Measurements from ENCODE around the gene SSR2.

The SSR2 gene

DNA sequence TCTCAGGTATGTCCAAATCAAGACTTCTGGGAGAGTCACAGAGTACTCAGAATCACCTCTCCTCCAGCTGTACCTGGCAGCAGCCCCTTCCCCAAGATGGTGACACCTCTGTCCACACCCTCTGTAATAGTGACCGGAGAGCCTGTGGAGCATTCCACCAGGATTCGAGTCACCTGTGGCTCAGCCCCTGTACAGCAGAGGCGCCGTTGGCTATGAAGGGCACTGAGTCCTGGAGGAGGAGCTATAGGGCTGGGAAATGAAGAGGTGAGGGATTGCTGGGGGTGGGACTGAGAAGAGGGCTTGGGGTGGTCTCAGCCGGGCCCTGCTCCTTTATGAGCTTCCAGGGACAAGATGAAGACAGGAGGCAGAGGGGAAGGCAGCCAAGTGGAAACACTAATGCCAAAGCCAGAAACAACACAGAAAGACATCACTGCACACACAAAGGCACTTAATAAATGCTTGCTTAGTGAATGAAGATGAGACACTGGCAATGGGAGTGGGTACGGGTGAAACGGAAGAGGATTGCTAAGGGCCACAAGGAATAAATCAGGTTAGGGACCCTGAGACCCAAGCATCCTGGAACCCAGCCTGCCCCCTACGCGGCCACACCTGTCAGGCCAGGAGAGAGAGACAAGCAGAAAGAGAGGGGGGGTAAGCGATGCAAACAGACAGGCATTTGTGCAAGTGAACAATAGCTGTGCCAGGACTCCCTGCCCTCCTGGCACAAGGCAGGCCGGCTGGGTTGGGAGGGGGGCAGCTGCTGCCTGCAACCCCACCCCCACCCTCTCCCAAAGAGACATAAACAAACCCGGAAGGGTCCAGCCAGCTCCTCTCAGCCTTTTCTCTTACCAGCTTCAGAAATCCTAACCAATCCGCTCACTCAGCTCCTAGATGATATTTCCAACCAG, 46.3 kb downstream of the SSR2 start:
- no peak for DNase-seq (ENCODE audit: low read depth)

DNA sequence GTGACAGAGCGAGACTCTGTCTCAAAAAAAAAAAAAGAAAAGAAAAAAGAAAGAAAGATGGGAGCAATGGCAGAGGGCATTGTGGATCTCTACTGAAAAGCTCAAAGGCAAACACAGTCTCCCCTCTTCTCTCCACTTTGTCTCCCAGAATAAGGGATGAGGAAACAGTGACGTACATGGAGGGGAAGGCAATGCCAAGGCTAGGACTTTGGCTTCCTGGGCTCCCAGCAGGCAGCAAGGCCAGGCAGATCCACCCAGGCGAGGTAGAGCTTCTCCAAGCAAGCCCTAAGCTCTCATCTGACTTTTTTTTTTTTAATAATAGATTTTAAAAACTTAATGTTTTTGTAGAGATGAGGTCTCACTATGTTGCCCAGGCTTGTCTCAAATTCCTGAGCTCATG, 47.0 kb downstream of the SSR2 start:
- DNase-seq (ENCODE audit: low read depth), result no peak

DNA sequence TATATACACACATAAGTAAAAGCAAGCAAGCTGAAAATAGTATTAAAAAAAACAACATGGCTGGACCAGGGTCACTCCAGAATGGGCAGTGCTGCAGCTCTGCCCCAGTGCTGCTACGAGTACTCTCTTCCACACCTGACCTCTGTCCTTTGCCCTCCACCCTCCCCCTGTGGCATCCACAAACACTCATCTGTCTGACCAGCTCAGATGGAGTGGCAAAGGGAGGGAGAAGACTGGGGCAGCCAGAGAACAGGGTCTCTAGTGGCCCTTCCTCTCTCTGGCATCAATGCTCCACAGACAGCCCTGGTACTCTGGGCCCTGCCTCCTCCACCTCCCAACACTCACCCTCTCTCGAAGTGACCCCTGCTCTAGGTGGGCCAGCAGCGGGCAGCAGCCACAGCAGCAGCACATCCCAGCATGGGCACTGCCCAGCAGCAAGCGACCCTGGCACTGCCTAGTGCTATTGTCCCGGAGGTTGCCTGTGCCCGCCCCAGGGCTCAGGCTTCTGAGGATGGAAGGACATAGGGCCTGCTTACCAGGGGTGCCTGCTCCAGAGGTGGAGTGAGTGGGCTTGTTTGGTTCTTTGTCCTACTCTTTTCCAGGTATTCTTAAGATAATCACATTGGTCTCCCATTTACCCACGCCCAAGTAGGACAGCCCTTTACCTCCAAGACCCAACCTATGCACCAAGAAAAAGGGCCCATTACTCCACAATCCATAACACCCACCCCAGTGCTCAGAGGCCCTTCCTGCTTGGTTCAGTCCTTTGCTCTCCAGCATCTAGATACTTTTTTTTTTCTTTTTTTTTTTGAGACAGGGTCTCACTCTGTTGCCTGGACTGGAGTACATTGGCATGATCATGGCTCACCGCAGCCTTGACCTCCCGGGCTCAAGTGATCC, 48.6 kb downstream of the SSR2 start:
- DNase-seq (ENCODE audit: low read depth), result no peak

DNA sequence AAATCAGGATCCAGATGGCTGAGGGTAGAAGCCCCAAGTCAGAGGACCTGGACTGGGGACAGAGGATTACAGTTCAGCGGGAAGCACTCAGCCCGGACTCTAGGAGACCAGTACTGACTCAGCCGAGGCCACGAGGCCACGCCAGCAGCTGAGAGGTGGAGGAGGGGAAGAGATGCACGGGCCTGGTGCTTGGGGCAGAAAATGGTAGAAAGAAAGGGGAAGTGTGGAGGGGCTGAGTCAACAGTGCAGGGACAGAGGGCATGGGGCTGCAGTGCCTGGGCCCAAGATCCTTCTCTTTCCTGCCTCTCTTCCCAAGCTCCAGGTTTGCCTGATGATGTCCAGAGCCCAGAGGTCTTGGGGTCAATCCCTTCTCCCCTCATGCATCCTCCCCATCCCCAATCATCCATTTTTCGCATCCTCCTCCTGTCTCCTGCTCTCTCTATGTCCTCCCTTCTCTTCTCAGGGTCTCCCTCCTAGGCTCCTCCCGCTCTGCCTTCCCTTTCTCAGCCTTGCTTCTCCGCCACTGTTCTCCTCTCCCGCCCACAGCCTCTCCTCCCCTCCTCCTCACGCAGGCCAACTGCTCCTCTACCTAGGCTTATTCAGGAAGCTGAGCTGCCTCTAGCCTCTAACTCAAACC, 50.1 kb downstream of the SSR2 start:
- no peak for DNase-seq (ENCODE audit: low read depth)

DNA sequence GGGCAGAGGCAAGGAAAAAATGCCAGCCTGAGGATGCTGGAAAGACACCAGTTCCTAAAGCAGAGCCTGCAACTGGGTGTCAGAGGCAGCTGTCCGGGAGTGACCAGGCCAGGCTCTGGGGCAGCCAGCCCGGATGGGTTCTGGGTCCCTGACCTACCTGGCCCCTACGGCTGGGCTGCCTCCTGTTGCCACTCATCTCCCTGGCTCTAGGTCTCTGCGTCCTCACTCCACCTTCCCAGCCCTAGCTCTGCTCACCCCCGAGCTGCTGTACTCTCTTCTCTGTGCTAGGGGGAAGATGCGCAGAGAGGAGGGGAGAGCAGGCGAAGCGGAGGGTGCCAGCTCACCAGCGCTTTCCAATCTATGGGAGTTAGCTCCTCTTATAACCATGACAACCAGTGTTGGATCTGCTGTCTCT, 51.4 kb downstream of the SSR2 start:
- no peak for DNase-seq (ENCODE audit: low read depth)

DNA sequence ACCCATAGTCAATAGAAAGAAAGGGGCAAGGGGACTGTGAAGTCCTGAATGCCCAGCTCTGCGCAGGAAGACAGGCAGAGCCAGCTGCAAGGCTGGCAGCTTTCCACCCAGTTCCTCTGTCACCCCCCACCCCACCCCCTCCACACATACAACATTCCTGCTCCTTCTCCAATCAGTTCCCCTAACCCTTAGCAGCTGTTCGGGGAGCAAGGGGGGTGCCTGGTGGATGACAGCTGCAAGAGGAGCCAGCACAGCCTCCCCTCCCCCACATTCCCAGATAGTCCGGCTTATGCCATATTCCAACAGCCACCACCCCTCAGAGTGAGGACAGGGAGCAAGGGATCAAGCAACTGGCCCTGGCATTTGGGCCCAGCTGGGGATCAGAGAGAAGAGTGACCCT, 52.1 kb downstream of the SSR2 start:
- DNase-seq (ENCODE audit: low read depth), result no peak

DNA sequence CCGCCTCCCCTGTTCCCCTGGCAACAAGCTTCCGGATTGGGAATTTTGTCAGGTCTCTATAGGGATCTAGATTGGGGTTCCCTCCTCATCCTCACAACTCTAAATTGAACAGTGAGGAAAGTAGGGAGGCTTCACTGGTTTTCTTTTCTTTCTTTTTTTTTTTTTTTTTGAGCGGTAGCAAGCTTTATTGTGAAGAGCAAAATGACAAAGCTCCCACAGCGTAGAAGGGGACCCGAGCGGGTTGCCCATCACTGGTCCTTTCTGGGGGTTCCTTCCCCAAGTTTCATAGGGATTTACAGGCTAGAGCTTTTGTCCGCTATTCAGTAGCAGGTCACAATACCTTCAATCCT, 52.7 kb downstream of the SSR2 start:
- no peak for DNase-seq (ENCODE audit: low read depth)

DNA sequence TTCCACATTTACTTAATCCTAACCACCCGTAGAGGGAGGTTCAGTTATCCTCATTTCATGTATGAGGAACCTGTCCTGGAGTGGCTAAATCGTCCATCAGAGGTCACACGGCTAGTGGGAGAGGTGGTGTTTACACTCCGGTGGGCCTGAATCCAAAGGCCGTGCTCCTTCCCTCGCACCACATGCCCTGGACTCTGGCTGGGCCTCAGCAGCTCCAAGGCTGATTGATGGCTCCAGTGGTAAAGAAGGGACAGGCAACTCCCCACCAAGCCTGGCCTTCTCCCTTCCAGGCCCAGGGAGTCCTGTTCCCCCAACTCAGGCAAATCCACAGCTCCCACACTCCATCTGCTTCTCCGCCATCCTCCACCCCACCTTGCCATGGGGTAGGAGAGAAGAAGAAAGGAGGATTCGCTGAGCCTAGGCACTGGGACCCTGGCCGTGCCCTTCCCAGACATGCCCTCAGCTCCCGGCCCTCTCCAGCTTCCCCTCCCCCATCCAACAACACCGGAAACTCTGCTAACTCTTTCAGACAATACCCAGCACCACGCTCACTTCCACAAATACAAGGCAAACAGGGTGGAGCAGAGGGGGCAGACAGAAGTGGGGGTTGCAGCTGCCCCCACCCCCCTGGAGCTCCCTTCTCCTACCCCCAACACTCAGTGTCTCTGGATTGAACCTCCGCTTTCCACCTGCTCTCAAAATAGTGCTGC, 53.3 kb downstream of the SSR2 start:
- DNase-seq (ENCODE audit: low read depth), result no peak

DNA sequence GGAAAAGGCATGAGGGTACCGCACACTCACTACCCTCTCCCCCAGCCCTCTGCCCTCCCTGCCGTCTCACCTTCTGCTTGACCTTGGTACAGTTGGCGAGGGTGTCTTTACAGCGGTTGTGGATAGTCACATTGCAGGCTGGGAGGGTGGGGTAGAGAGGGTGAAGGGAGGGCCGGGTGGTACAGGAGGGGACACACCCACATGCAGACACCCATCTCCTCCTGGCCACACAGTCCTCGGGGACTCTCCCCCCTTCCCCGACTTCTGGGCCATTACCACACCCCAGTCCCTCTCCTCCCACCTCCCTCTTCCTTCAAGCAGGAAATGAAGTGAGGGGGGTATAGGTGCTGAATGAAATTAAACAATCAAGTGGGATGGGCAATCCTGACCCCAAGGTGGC, 54.0 kb downstream of the SSR2 start:
- DNase-seq (ENCODE audit: low read depth), result no peak

DNA sequence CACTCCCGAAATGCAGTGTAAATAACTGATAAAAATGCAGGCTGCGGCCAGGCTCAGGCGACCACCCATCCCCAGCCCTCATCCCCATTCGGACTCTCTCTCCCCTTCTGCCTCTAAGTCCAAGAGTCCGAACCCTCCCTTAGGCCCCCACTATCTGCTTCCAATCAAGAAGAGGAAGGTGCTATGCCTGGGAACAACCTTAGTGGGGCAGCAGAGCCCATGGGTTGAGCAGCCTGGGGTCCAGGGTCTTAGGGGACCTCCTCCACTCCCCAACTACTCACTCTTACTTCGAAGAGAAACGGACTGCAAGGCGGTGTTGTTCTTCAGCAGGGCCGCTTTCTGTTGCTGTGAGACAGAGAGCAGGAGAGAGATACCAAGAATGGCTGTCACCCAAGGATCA, 54.6 kb downstream of the SSR2 start:
- DNase-seq (ENCODE audit: low read depth), result no peak

DNA sequence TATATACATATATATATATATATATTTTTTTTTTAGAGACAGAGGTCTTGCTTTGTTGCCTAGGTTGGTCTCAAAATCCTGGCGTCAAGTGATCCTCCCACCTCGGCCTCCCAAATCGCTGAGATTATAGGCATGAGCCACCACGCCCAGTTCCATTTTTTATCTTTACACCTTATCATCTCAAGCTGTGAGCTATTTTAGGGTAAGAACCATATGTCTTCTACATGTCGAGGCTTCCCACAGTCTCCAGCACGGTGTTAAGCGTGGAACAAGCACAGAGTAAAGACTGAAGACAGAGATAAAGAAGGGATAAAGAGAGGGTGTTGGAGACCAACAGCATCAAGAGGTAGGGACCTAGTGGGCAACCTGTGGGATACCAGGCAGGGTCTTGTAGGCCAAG, 56.6 kb downstream of the SSR2 start:
- no peak for DNase-seq (ENCODE audit: low read depth)

DNA sequence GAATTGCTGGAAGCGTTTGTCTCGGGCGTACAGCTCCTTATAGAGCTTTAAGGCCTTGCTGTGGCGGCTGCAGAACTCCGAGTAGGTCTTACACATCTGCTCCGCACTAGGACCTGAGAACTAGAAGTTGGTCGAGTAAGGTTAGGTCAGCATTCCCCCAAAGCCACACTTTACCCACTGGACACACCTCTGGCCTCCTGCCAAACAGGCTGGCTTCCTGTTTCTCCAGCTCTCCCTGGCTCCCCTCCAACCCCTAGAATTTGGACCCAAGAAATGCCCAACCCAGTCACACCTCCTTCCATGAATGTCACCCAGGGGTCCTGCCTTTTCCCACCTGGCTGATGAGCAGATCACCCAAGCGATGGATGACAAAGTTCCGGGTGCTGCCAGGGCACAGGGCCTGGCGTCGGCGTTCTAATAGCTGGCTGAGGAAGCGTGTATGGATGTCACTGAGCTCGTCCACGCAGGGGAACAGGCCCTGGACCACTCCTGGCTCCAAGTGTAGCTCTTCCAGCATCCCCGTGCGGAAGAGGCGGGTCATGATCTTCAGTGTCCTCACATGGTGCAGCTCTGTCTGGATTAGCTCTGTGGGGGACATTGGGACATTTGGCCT, 58.0 kb downstream of the SSR2 start:
- no peak for DNase-seq (ENCODE audit: low read depth)

DNA sequence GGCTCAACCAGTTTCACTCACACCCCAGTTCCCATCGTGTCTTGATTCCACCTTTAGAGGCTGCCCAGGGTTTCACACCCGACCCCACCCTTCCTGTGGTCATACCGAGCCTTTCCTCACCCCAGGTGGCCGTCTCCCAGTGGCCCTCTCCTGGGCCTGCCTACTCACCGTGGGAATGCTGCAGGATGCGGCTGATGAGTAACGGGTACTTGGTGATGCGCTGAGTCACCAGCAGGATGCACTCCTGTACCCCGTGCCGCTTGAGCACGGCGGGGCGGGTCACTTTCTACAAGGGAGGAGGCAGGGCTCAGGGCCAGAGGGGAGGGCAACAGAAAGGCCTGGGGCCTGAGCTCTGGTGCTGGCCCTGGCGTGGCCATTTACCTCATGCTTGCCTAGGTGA, 58.8 kb downstream of the SSR2 start:
- DNase-seq (ENCODE audit: low read depth), result peak; percentile 84

DNA sequence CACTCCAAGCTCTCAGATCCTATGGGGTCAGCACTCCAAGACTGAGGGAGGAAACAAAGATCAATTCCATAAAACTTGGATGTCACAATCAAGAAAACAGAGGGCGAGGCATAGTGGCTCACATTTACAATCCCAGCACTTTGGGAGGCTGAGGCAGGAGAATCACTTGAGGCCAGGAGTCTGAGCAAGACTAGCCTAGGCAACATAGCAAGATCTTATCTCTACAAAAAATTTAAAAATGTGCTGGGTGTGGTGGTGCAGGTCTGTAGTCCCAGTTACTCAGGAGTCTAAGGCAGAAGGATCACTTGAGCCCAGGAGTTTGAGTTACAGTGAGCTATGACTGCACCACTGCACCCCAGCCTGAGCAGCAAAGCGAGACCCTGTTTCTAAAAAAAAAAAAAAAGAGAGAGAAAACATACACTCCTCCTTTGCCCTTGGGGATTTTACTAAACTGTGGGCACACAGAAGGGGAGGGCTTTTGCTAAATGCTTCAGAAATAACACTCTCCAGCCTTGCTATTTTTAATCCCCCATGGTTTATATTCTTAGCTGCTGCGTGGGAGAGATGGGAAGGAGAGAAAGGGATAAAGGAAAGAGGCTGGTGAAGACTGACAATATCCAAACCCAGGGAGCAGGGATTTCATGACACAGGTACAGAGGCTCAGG, 60.5 kb downstream of the SSR2 start:
- DNase-seq (ENCODE audit: low read depth), result no peak

All from non-pigmented ciliary epithelial cell (primary cell).